PFSK-1 (cell line): ENCODE measurements around the gene CASK.

Experiments used
- FOXP2 ChIP-seq: optimal IDR thresholded peaks from 2 replicates; pipeline ENCODE3; 2011; ENCODE audit warnings: borderline replicate concordance, control low read depth, inconsistent platforms; ENCODE audit not compliant: insufficient read depth; ENCODE audit errors: extremely low read length, extremely low read depth
- POLR2AphosphoS5 ChIP-seq: IDR thresholded peaks from 2 replicates; pipeline ENCODE4 v1.6.1; 2012; ENCODE audit warnings: low read depth, mild to moderate bottlenecking, control low read depth, low read length, moderate library complexity
- SIN3A ChIP-seq: IDR thresholded peaks from 2 replicates; pipeline ENCODE4 v1.6.1; 2012; ENCODE audit warnings: mild to moderate bottlenecking, low read length, moderate library complexity, borderline replicate concordance; ENCODE audit not compliant: insufficient read depth
- TAF1 ChIP-seq: IDR thresholded peaks from 2 replicates; pipeline ENCODE4 v1.6.1; 2012; ENCODE audit warnings: low read length, control low read depth, borderline replicate concordance; ENCODE audit not compliant: insufficient read depth
- TF ChIP-seq, protein P1 (sequence below), 2 experiments: IDR thresholded peaks; 2 replicates each; pipeline versions ENCODE4 v1.6.1 to v1.8.0; 2011 to 2012; ENCODE audit warnings: low read depth in 2 of 2, low read length in 2 of 2, control low read depth in 1 of 2, inconsistent platforms in 1 of 2, mild to moderate bottlenecking in 1 of 2, moderate library complexity in 1 of 2; ENCODE audit not compliant: insufficient read depth in 1 of 2

Gene CASK

DNA sequence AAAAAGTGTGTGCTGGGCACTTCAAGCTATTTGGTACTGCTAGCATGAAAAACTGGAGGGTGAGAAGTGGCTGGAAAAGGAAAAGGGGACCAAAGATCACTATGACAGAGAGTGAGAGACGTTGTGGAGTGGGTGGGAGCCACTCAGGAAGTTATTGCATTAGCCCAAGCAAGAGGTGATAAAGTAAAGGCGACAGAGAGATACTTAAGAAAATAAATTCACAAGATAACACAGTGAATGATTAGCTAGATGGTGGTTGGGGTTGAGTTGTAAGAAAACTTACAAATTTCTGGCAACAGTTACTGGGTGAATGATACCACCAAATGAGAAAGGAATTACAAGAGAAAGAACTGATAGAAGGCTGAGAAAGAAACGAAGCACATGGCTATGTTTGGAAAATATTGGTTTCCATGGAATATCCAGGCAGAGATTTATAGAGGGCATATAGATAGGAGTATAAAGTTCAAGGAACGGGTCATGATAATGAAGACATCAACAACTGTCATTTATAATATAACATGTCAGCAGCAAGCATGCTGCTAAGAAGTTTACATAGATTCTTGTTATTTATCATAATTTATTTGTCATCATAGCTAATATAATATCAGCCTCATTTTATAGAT lies 60.7 kb downstream of the CASK start:
- no peak for TF ChIP-seq POLR2AphosphoS5
- TF ChIP-seq FOXP2, result no peak
- TF ChIP-seq TAF1, result no peak

DNA sequence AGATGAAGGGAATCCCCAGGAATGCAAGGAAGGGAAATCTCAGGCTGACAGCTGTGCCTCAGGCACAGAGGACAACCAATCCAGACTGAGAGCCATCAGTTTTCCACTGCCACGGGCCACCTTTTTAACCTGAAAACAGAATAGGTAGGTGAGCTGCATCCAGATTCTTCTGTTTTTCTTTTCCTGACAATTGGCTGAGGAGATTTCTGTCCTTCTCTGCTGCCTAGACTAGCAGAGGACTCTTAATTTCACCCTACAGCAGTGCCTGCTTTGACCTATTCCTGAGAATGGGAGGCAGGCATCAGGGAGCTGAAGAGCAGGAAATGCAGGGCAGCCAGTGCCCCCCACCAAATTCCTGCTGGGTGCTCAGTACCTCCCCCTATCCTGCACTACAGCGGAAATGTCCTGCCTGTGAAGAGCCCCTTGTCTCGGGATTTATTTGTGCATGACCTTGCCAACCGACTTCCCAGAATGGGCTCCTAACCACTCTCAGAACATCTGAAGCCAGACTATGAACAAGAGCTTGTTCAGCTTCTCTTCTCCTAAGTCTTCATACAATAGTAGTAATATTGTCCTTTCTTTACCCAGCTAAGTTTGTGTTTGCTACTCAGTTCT lies 65.1 kb downstream of the CASK start:
- TF ChIP-seq, protein P1, sequence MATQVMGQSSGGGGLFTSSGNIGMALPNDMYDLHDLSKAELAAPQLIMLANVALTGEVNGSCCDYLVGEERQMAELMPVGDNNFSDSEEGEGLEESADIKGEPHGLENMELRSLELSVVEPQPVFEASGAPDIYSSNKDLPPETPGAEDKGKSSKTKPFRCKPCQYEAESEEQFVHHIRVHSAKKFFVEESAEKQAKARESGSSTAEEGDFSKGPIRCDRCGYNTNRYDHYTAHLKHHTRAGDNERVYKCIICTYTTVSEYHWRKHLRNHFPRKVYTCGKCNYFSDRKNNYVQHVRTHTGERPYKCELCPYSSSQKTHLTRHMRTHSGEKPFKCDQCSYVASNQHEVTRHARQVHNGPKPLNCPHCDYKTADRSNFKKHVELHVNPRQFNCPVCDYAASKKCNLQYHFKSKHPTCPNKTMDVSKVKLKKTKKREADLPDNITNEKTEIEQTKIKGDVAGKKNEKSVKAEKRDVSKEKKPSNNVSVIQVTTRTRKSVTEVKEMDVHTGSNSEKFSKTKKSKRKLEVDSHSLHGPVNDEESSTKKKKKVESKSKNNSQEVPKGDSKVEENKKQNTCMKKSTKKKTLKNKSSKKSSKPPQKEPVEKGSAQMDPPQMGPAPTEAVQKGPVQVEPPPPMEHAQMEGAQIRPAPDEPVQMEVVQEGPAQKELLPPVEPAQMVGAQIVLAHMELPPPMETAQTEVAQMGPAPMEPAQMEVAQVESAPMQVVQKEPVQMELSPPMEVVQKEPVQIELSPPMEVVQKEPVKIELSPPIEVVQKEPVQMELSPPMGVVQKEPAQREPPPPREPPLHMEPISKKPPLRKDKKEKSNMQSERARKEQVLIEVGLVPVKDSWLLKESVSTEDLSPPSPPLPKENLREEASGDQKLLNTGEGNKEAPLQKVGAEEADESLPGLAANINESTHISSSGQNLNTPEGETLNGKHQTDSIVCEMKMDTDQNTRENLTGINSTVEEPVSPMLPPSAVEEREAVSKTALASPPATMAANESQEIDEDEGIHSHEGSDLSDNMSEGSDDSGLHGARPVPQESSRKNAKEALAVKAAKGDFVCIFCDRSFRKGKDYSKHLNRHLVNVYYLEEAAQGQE (IDR thresholded peaks at IDR 0.05; ENCODE audit: insufficient read depth in 1 of 2, low read depth in 2 of 2, low read length in 2 of 2), result no peak
- TF ChIP-seq TAF1 (no peak), FOXP2 (no peak), SIN3A (no peak), POLR2AphosphoS5 (no peak)

DNA sequence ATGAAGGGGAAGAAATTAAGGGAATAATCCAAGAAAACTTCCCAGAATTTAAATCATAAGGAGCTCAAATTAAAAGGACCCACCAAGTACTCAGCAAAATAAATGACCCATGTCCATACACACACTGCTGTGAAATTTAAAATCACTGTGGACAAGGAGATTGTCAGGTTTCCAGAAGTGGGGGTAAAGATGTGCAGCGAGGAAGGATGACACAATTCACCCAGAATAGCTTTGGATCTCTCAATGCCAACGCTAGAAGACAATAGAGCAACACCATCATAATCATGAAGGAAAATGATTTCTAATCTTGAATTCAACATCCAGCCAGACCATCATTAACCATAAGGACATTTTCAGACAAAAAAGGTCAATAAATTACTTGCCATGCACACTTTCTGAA lies 65.7 kb downstream of the CASK start:
- TF ChIP-seq FOXP2 (no peak), TAF1 (no peak), POLR2AphosphoS5 (no peak), SIN3A (no peak)
- TF ChIP-seq, protein P1 (IDR thresholded peaks at IDR 0.05; ENCODE audit: insufficient read depth in 1 of 2, low read depth in 2 of 2, low read length in 2 of 2), result no peak

DNA sequence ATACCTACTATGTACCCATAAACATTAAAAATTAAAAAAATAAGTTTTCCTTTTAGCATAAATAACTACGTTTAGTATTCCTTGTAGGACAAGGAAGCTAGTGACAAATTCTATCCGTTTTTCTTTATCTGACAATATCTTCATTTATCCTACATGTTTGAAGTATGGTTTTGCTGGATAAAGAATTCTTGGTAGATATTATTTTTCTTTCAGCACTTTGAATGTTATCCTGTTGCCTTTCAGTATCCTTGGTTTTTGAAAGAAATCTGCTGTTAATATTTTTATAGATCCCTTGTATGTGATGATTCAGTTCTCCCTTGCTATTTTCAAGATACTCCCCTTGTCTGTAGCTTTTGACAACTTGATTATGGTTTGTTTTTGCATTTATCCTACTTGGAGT lies 76.6 kb downstream of the CASK start:
- TF ChIP-seq FOXP2 (no peak), TAF1 (no peak), POLR2AphosphoS5 (no peak), SIN3A (no peak)
- TF ChIP-seq, protein P1 (IDR thresholded peaks at IDR 0.05; ENCODE audit: insufficient read depth in 1 of 2, low read depth in 2 of 2, low read length in 2 of 2), result no peak

DNA sequence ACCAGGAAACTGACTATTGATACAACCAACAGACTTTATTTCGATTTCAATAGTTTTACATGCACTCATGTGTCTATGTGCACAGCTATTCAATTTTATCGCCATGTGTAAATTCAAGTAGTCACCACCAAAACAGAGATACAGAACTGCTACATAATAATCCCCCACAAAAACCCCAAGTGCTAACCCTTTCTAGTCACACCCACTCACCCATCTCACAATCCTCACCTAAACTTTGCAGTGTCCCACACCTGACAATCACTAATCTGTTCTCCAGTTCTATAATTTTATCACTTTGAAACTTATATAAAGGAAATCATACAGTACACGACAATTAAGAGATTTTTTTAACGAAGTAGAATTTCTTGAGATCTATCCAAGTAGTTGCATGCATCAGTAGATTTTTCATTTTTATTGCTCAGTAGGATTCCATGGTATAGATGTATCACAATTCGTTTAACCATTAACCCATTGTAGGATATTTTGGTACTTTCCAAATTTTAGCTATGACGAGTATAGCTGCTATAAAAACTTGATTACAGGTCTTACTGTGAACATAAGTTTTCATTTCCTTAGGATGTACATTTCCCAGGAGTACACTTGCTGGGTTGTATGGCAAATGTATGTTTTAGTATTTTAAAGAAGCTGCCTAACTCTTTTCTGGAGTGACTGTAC lies 85.9 kb downstream of the CASK start:
- TF ChIP-seq POLR2AphosphoS5, result no peak
- no peak for TF ChIP-seq FOXP2

DNA sequence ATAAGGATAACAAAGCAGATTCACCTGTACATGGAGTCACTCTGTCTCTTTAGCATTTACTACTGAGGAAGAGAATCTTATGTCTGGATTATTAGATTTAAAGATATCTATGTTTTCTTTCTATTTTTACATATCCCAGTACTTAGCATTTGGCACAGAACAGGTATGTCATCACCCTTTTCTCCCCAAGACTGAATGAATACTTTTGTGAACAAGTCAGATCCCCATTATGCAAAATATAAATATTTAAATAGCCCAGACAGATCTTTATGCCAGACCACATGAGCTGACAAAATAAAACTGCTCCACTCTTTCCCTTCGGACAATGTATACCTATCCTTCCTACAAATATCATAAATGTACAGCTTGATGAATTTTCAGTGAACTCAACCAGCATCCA lies 94.5 kb downstream of the CASK start:
- TF ChIP-seq SIN3A (no peak), TAF1 (no peak), FOXP2 (no peak), POLR2AphosphoS5 (no peak)
- TF ChIP-seq, protein P1 (IDR thresholded peaks at IDR 0.05; ENCODE audit: insufficient read depth in 1 of 2, low read depth in 2 of 2, low read length in 2 of 2), result no peak
